Upper lobe of left lung (tissue), 6 donors: Measurements from ENCODE around the gene TMEM135. TPM values are rescaled to one million over a fixed set of nuclear protein-coding genes. Genes with fewer than 3 reads are reported as not detected.
"Not testable (repeated sequence)": the region's sequence is repeated elsewhere in the genome, so short reads cannot be mapped to it uniquely, and the experiment has no call there.

Experiments
- ATAC-seq, 2 donors: fragments of 200-7000 bp; cut with Tn5 transposase; one replicate each; pipeline ENCODE4 v1.9.1; 2022; ENCODE audit warnings: mild to moderate bottlenecking in 2 of 2, moderate library complexity in 2 of 2; ENCODE audit not compliant: low FRiP score in 2 of 2
- DNase-seq, 2 donors: peaks; one replicate each; pipeline ENCODE4 v3.0.0-alpha.2; 2019 to 2020
- H3K27ac ChIP-seq, 4 donors: fragments of 200-600 bp; sonication (generic); one replicate each; pipeline ENCODE4 v1.5.1; 2016 to 2019
- H3K27me3 ChIP-seq, 4 donors: fragments of 200-600 bp; sonication (generic); one replicate each; pipeline ENCODE4 v1.5.1; 2017 to 2019
- H3K36me3 ChIP-seq, 4 donors: fragments of 200-600 bp; sonication (generic); one replicate each; pipeline ENCODE4 v1.5.1; 2016 to 2019
- H3K4me1 ChIP-seq, 4 donors: fragments of 200-600 bp; sonication (generic); one replicate each; pipeline ENCODE4 v1.5.1; 2018 to 2019
- H3K4me3 ChIP-seq, 4 donors: fragments of 200-600 bp; sonication (generic); one replicate each; pipeline ENCODE4 v1.5.1; 2017 to 2019; ENCODE audit warnings: mild to moderate bottlenecking in 2 of 4, moderate library complexity in 1 of 4
- H3K9me3 ChIP-seq, 4 donors: fragments of 200-600 bp; sonication (generic); one replicate each; pipeline ENCODE4 v1.5.1; 2018 to 2019
- EP300 ChIP-seq, 4 donors: sonication (generic); formaldehyde crosslinking; IDR thresholded peaks; one replicate each; pipeline ENCODE4 v1.5.1; 2017; ENCODE audit warnings: antibody characterized with exemption in 4 of 4, control low read depth in 2 of 4
- POLR2A ChIP-seq, 4 donors: fragments of 450-650 bp; IDR thresholded peaks; one replicate each; pipeline ENCODE4 v1.5.1; 2016 to 2017; ENCODE audit warnings: antibody characterized with exemption in 4 of 4, mild to moderate bottlenecking in 2 of 4
- POLR2AphosphoS5 ChIP-seq, 2 donors: sonication (generic); formaldehyde crosslinking; IDR thresholded peaks; one replicate each; pipeline ENCODE4 v1.5.1; 2017; ENCODE audit warnings: antibody characterized with exemption in 2 of 2
- WGBS, 2 donors: methylation state at CpG; one replicate each; pipeline ENCODE4 v1.1.5; 2017 to 2018; 5-methylcytosine and 5-hydroxymethylcytosine counted together
- total RNA-seq, 6 donors: library from RNA; depleted of rRNA in 4 of 6; stranded (reverse); fragments of >200 nt in 4 of 6; gene quantifications; one replicate each; pipeline versions ENCODE4 v1.1.0 to v1.2.1, GENCODE V29; 2016 to 2021
- TF ChIP-seq, protein P1 (sequence below), 6 experiments: fragments of 450-650 bp in 4 of 6; fragments of 200-600 bp in 2 of 6; sonication (generic) in 2 of 6; IDR thresholded peaks; one replicate each; pipeline ENCODE4 v1.5.1; 2016 to 2019; ENCODE audit warnings: antibody characterized with exemption in 6 of 6
- donor health status: DM: no; HTN: no; CAD: no; lungs with moderate emphysema.
- donor health status: DM: no; HTN: yes; CAD: no; lungs with severe emphysema.

The TMEM135 gene
- total RNA-seq, 6 donors from 2014 or later = 12.6 to 33.5 (median 19.1) TPM

DNA sequence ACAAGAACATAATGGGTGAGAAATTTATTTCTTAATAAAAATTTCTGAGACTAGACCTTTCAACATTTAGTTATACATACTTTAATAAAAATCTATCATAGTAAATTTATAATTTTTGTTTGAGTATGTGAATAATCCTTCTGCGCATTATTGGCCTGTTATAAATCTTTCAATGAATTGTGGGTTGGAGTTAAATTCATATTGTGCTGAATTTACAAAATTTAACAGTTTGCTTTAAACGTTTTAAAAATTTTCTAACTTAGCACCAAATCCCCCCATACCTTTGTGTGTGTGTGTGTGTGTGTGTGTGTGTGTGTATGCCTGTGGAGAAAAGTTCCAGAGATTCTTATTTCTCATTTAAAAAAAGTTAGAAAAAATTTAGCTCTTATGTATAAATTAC, 111.0 kb downstream of the TMEM135 start:
- TF ChIP-seq EP300 (IDR thresholded peaks at IDR 0.05) (no peak), POLR2A (IDR thresholded peaks at IDR 0.05) (no peak), POLR2AphosphoS5 (IDR thresholded peaks at IDR 0.05) (no peak)
- TF ChIP-seq, protein P1, sequence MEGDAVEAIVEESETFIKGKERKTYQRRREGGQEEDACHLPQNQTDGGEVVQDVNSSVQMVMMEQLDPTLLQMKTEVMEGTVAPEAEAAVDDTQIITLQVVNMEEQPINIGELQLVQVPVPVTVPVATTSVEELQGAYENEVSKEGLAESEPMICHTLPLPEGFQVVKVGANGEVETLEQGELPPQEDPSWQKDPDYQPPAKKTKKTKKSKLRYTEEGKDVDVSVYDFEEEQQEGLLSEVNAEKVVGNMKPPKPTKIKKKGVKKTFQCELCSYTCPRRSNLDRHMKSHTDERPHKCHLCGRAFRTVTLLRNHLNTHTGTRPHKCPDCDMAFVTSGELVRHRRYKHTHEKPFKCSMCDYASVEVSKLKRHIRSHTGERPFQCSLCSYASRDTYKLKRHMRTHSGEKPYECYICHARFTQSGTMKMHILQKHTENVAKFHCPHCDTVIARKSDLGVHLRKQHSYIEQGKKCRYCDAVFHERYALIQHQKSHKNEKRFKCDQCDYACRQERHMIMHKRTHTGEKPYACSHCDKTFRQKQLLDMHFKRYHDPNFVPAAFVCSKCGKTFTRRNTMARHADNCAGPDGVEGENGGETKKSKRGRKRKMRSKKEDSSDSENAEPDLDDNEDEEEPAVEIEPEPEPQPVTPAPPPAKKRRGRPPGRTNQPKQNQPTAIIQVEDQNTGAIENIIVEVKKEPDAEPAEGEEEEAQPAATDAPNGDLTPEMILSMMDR (IDR thresholded peaks at IDR 0.05) = no peak
- ATAC-seq (no peak), DNase-seq (no peak)
- Histone ChIP-seq H3K27ac (no peak overlapping the region), H3K4me1 (peaks cover 0 to 7% (median 6%) of the 10 kb centered on the region in 4 donors), H3K27me3 (no peaks in the 10 kb centered on the region), H3K36me3 (no peaks in the 10 kb centered on the region), H3K9me3 (no peaks in the 10 kb centered on the region), H3K4me3 (no peak overlapping the region)
- WGBS, 2 donors = 82 to 86% methylated on average over 2 of the region's 2 CpGs

DNA sequence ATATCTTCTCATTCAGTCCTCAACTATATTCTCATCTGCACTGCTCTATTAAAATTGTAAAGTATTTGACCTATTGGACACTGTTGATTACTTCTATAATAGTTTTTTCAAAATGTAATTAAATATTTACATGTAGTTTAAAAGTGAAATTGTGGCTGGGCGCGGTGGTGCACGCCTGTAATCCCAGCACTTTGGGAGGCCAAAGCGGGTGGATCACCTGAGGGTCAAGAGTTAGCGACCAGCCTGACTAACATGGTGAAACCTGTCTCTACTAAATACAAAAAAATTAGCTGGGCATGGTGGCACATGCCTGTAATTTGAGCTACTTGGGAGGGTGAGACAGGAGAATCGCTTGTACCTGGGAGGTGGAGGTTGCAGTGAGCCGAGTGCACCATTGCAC, 112.0 kb downstream of the TMEM135 start:
- not testable (repeated sequence) for H3K36me3 ChIP-seq, H3K27me3 ChIP-seq, H3K4me1 ChIP-seq, H3K4me3 ChIP-seq, H3K27ac ChIP-seq, H3K9me3 ChIP-seq, ATAC-seq
- DNase-seq = peak in 1 of 2 donors; percentile 6
- 96 to 97% methylated on average over 7 of the region's 7 CpGs for WGBS, 2 donors

DNA sequence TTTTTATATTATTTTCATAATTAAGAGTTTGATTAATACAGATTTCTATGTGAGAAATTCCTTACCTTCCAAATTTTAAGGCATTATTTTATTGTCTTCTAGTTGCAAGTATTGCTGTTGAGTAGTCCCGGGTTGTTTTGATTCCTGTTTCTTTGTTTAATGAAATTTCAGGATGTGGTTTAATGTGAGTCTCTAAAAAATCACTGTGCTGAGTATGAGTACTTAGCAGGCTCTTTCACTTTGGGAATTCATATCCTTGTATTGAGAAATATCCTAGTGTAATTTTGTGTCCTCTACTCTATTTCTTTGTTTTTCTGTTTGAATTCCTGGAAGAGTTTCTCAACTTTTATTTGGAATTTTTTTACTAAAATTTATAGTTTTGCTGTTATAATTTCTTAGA, 113.2 kb downstream of the TMEM135 start:
- H3K27ac ChIP-seq = no peak overlapping the region
- no peaks in the 10 kb centered on the region for H3K27me3 ChIP-seq
- peaks cover 0 to 10% (median 0%) of the 10 kb centered on the region in 4 donors for H3K4me1 ChIP-seq
- 33% methylated on average over 1 of the region's 1 CpG for WGBS, 2 donors
- ATAC-seq (no peak), DNase-seq (no peak)
- H3K9me3 ChIP-seq = no peaks in the 10 kb centered on the region
- no peak for TF ChIP-seq POLR2AphosphoS5 (IDR thresholded peaks at IDR 0.05)
- no peak for TF ChIP-seq EP300 (IDR thresholded peaks at IDR 0.05)
- TF ChIP-seq POLR2A (IDR thresholded peaks at IDR 0.05) = no peak
- TF ChIP-seq, protein P1 (IDR thresholded peaks at IDR 0.05) = no peak
- no peak overlapping the region for H3K4me3 ChIP-seq
- no peaks in the 10 kb centered on the region for H3K36me3 ChIP-seq

DNA sequence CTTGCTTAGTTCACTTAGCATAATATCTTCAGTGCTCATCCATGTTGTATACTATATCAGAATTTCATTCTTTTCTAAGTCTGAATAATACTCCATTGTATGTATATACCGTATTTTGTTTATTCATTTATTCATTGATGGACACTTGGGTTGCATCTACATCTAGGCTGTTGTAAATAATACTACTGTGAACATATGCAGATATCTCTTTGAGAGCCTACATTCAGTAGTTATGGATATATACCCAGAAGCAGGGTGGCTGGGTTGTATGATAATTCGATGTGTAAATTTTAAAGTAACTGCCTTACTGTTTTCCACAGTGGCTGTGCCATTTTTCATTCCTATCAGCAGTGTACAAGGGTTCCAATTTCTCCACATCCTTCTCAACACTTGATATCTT, 116.5 kb downstream of the TMEM135 start:
- Histone ChIP-seq H3K9me3 (no peaks in the 10 kb centered on the region), H3K4me1 (peaks cover 0 to 11% (median 0%) of the 10 kb centered on the region in 4 donors), H3K27me3 (no peaks in the 10 kb centered on the region), H3K36me3 (no peaks in the 10 kb centered on the region), H3K27ac (no peak overlapping the region), H3K4me3 (no peak overlapping the region)
- ATAC-seq = no peak
- TF ChIP-seq, protein P1 (IDR thresholded peaks at IDR 0.05) = no peak
- TF ChIP-seq POLR2A (IDR thresholded peaks at IDR 0.05) = no peak
- no peak for TF ChIP-seq POLR2AphosphoS5 (IDR thresholded peaks at IDR 0.05)
- TF ChIP-seq EP300 (IDR thresholded peaks at IDR 0.05) = no peak
- WGBS, 2 donors = 90 to 97% methylated on average over 2 of the region's 2 CpGs
- DNase-seq = no peak

DNA sequence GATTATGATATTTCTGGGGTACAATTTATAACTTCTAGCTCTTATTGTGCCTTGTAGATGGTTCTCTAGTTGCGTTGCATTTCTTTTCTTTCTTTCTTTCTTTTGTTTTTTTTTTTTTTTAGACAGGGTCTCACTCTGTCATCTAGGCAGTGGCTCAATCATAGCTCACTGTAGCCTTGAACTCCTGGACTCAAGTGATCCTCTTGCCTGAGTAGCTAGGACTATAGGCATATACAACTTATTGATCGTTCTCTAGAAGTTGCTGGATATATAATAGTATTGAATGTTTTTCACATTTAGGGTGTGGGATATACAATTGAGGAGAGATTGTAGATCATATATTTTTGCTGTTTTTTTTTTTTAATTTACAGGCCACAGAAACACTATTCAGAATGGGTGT, 119.2 kb downstream of the TMEM135 start:
- peaks cover 0 to 4% (median 0%) of the 10 kb centered on the region in 4 donors for H3K4me1 ChIP-seq
- TF ChIP-seq, protein P1 (IDR thresholded peaks at IDR 0.05) = no peak
- TF ChIP-seq EP300 (IDR thresholded peaks at IDR 0.05) = no peak
- TF ChIP-seq POLR2AphosphoS5 (IDR thresholded peaks at IDR 0.05) = no peak
- TF ChIP-seq POLR2A (IDR thresholded peaks at IDR 0.05) = no peak
- H3K36me3 ChIP-seq = no peaks in the 10 kb centered on the region
- no peaks in the 10 kb centered on the region for H3K27me3 ChIP-seq
- ATAC-seq (no peak), DNase-seq (no peak)
- H3K27ac ChIP-seq = no peak overlapping the region
- WGBS, 2 donors = 98 to 100% methylated on average over 2 of the region's 2 CpGs
- H3K9me3 ChIP-seq = no peaks in the 10 kb centered on the region
- no peak overlapping the region for H3K4me3 ChIP-seq

DNA sequence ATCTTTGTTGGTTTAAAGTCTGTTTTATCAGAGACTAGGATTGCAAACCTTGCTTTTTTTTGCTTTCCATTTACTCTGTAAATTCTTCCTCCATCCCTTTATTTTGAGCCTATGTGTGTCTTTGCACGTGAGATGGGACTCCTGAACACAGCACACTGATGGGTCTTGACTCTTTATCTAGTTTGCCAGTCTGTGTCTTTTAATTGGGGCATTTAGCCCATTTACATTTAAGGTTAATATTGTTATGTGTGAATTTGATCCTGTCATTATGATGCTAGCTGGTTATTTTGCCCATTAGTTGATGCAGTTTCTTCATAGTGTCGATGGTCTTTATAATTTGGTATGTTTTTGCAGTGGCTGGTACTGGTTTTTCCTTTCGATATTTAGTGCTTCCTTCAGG, 131.3 kb downstream of the TMEM135 start:
- not testable (repeated sequence) for H3K27ac ChIP-seq, ATAC-seq, DNase-seq, H3K36me3 ChIP-seq, H3K9me3 ChIP-seq, H3K4me3 ChIP-seq, H3K27me3 ChIP-seq
- peaks cover 5 to 10% (median 8%) of the 10 kb centered on the region in 4 donors for H3K4me1 ChIP-seq
- 92 to 97% methylated on average over 3 of the region's 3 CpGs for WGBS, 2 donors
